MM.1S (cell line): ENCODE data around the gene ZSCAN26.

Experiments
- DNase-seq: peaks from one replicate; pipeline ENCODE4 v3.0.0-alpha.2; 2015
- H2AFZ ChIP-seq: fragments of 300-600 bp; sonication (generic); 2 replicates; pipeline ENCODE4 v1.6.0; 2016; ENCODE audit warnings: antibody characterized with exemption, low read length
- H3F3A ChIP-seq: fragments of 300-600 bp; sonication (generic); 2 replicates; pipeline ENCODE4 v1.6.1; 2016; ENCODE audit warnings: mild to moderate bottlenecking, antibody characterized with exemption, low read length, moderate library complexity, mixed read lengths; ENCODE audit not compliant: insufficient read depth
- H3K27ac ChIP-seq: fragments of 300-600 bp; sonication (generic); 2 replicates; pipeline ENCODE4 v1.5.1; 2016; ENCODE audit warnings: mild to moderate bottlenecking, low read length
- H3K27me3 ChIP-seq: fragments of 300-600 bp; sonication (generic); replicated peaks from 2 replicates; pipeline ENCODE4 v1.6.0; 2016; ENCODE audit warnings: low read length; ENCODE audit not compliant: insufficient read depth
- H3K36me3 ChIP-seq: fragments of 300-600 bp; sonication (generic); replicated peaks from 2 replicates; pipeline ENCODE4 v1.6.1; 2016; ENCODE audit warnings: mild to moderate bottlenecking, low read length, mixed read lengths; ENCODE audit not compliant: insufficient read depth
- H3K4me1 ChIP-seq: fragments of 300-600 bp; sonication (generic); 2 replicates; pipeline ENCODE4 v1.6.1; 2016; ENCODE audit warnings: low read length, mixed read lengths
- H3K4me2 ChIP-seq: fragments of 300-600 bp; sonication (generic); 2 replicates; pipeline ENCODE4 v1.6.0; 2016; ENCODE audit warnings: low read depth, low read length
- H3K4me3 ChIP-seq: fragments of 300-600 bp; sonication (generic); 2 replicates; pipeline ENCODE4 v1.5.1; 2016; ENCODE audit warnings: low read length, mixed read lengths
- H3K79me2 ChIP-seq: fragments of 300-600 bp; sonication (generic); 2 replicates; pipeline ENCODE4 v1.6.1; 2016; ENCODE audit warnings: mixed run types, low read length, mixed read lengths
- H3K9ac ChIP-seq: fragments of 300-600 bp; sonication (generic); 2 replicates; pipeline ENCODE4 v1.6.1; 2016; ENCODE audit warnings: low read length, mixed read lengths
- H3K9me2 ChIP-seq: fragments of 300-600 bp; sonication (generic); replicated peaks from 2 replicates; pipeline ENCODE4 v1.6.1; 2016; ENCODE audit warnings: mild to moderate bottlenecking, low read length, mixed read lengths; ENCODE audit not compliant: insufficient read depth
- H3K9me3 ChIP-seq: fragments of 300-600 bp; sonication (generic); replicated peaks from 2 replicates; pipeline ENCODE4 v1.6.1; 2016; ENCODE audit warnings: mild to moderate bottlenecking, low read length, mixed read lengths; ENCODE audit not compliant: insufficient read depth
- H4K20me1 ChIP-seq: fragments of 300-600 bp; sonication (generic); 2 replicates; pipeline ENCODE4 v1.6.1; 2016; ENCODE audit warnings: mild to moderate bottlenecking, low read length, moderate library complexity, mixed read lengths; ENCODE audit not compliant: insufficient read depth
- EZH2 ChIP-seq: fragments of 300-600 bp; sonication (generic); optimal IDR thresholded peaks from 2 replicates; pipeline ENCODE3; 2017; ENCODE audit warnings: low read depth, mild to moderate bottlenecking, antibody characterized with exemption, low read length, mixed read lengths
- EZH2phosphoT487 ChIP-seq: fragments of 300-600 bp; sonication (generic); IDR thresholded peaks from 2 replicates; pipeline ENCODE4 v1.6.1; 2018; ENCODE audit warnings: antibody characterized with exemption, low read length
- TF ChIP-seq, protein P1 (sequence below): fragments of 300-600 bp; sonication (generic); IDR thresholded peaks from 2 replicates; pipeline ENCODE4 v1.5.1; 2016; ENCODE audit warnings: antibody characterized with exemption, low read length, mixed read lengths

The ZSCAN26 gene

DNA sequence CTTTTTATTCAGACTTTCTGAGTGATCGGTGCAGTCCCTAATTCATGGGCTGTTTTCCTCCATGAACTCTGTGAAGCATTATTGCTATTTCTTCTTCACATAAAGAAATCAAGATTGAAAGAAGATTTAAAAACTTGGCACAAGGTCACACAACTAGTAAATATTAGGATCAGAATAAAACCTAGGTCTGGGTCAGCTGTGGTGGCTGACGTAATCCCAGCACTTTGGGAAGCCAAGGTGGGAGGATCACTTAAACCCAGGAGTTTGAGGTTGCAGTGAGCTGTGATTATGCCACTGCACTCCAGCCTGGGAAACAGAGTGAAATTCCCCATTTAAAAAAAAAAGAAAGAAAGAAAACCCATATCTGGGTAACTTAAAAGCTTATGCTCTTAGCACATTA is 40.5 kb upstream of the ZSCAN26 start:
- H3K27ac ChIP-seq, result no peak overlapping the region
- H3K4me2 ChIP-seq, result no peak overlapping the region
- no peaks in the 10 kb centered on the region for H4K20me1 ChIP-seq
- no peak overlapping the region for H3K4me3 ChIP-seq
- no peak for DNase-seq
- TF ChIP-seq, protein P1, sequence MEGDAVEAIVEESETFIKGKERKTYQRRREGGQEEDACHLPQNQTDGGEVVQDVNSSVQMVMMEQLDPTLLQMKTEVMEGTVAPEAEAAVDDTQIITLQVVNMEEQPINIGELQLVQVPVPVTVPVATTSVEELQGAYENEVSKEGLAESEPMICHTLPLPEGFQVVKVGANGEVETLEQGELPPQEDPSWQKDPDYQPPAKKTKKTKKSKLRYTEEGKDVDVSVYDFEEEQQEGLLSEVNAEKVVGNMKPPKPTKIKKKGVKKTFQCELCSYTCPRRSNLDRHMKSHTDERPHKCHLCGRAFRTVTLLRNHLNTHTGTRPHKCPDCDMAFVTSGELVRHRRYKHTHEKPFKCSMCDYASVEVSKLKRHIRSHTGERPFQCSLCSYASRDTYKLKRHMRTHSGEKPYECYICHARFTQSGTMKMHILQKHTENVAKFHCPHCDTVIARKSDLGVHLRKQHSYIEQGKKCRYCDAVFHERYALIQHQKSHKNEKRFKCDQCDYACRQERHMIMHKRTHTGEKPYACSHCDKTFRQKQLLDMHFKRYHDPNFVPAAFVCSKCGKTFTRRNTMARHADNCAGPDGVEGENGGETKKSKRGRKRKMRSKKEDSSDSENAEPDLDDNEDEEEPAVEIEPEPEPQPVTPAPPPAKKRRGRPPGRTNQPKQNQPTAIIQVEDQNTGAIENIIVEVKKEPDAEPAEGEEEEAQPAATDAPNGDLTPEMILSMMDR, result no peak
- no peak for TF ChIP-seq EZH2
- TF ChIP-seq EZH2phosphoT487, result no peak
- no peaks in the 10 kb centered on the region for H3K9me2 ChIP-seq
- H3K9ac ChIP-seq, result no peak overlapping the region
- H3K36me3 ChIP-seq, result no peaks in the 10 kb centered on the region
- no peaks in the 10 kb centered on the region for H3K9me3 ChIP-seq
- H3F3A ChIP-seq, result no peaks in the 10 kb centered on the region
- H2AFZ ChIP-seq, result no peak overlapping the region
- peaks cover 13% of the 10 kb centered on the region for H3K27me3 ChIP-seq
- peaks cover 6% of the 10 kb centered on the region for H3K4me1 ChIP-seq
- H3K79me2 ChIP-seq, result peaks cover 9% of the 10 kb centered on the region

DNA sequence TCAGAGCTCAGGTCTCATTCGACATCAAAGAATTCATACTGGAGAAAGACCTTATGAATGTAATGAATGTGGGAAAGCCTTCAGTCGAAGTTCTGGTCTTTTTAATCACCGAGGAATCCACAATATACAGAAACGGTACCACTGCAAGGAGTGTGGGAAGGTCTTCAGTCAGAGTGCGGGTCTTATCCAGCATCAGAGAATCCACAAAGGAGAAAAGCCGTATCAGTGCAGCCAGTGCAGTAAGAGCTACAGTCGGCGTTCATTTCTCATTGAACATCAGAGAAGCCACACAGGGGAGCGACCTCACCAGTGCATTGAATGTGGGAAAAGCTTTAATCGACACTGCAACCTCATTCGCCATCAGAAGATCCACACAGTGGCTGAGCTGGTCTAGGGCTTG is 34.2 kb upstream of the ZSCAN26 start:
- Histone ChIP-seq H3K4me1 (no peaks in the 10 kb centered on the region), H3K36me3 (no peaks in the 10 kb centered on the region), H2AFZ (no peak overlapping the region), H3F3A (no peaks in the 10 kb centered on the region), H3K9me3 (no peaks in the 10 kb centered on the region), H3K27me3 (no peaks in the 10 kb centered on the region), H3K27ac (no peak overlapping the region), H3K4me3 (no peak overlapping the region), H3K9ac (no peak overlapping the region), H3K79me2 (no peaks in the 10 kb centered on the region), H3K9me2 (no peaks in the 10 kb centered on the region), H3K4me2 (no peak overlapping the region), H4K20me1 (no peaks in the 10 kb centered on the region)
- DNase-seq, result no peak
- TF ChIP-seq EZH2phosphoT487 (no peak), EZH2 (no peak)
- TF ChIP-seq, protein P1, result no peak

DNA sequence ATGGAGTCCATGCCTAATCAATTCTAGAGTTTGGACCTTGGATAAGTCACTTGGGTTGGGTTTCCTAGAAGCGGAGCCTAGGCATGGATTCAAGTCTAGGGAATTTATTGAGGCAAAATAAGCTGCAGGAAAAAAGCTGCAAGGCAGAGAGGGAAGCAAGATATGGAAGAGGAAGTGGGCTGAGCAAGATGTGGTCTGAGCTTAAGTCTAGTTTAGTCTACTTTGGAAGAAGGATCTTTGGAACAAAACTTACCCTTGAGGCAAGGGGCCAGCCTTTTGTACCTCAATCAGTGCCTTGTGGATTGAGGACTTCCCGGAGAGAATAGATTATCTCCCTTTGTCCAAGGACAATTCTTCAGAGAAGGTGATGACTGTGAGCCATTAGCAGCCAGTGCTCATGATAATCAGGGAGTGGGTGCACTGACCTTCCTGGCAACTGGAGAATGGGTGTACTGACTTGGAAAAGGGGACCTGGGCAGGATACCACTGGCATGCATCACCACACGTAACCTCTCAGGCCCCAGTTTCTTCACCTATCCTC is 31.0 kb upstream of the ZSCAN26 start:
- Histone ChIP-seq H3K4me1 (no peaks in the 10 kb centered on the region), H3K79me2 (no peaks in the 10 kb centered on the region), H3K9ac (no peak overlapping the region), H3K27me3 (no peaks in the 10 kb centered on the region), H3K4me3 (no peak overlapping the region), H3F3A (no peaks in the 10 kb centered on the region), H4K20me1 (no peaks in the 10 kb centered on the region), H2AFZ (no peak overlapping the region), H3K27ac (no peak overlapping the region), H3K9me2 (no peaks in the 10 kb centered on the region), H3K4me2 (no peak overlapping the region), H3K9me3 (no peaks in the 10 kb centered on the region), H3K36me3 (no peaks in the 10 kb centered on the region)
- DNase-seq, result no peak
- TF ChIP-seq EZH2phosphoT487, result no peak
- TF ChIP-seq, protein P1, result no peak
- no peak for TF ChIP-seq EZH2
